ENCODE measurements around the gene PTAFR.

The PTAFR gene

DNA sequence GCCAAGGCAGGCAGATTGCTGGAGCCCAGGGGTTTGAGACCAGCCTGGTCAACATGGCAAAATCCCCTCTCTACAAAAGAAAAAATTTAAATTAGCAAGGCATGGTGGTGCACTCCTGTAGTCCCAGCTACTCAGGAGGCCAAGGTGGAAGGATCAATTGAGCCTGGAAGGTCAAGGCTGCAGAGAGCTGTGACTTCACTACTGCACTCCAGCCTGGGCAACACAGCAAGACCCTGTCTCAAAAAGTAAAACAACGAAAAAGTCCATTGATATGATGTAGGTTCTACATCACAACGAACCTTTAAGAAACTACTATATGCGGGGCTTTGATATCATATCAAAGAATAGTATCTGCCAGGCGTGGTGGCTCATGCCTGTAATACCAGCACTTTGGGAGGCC is 20.9 kb downstream of the PTAFR start:
- WGBS: 97% methylated on average over 4 of the region's 4 CpGs
- Histone ChIP-seq H3K27me3 (ENCODE audit: control insufficient read depth in 1 of 2, insufficient read depth in 1 of 2, low read length in 2 of 2) (no peaks in the 10 kb centered on the region), H2BK15ac (ENCODE audit: low read depth, poor library complexity, severe bottlenecking) (no peak overlapping the region), H3K36me3 (ENCODE audit: control insufficient read depth in 1 of 2, insufficient read depth in 2 of 2, low read depth in 1 of 2, low read length in 2 of 2) (no peaks in the 10 kb centered on the region), H3K4me3 (ENCODE audit: insufficient read depth in 1 of 2, low read depth in 1 of 2, low read length in 2 of 2) (no peak overlapping the region), H4K91ac (ENCODE audit: low read length) (peak overlapping the region; percentile 47), H3K79me1 (replicated peaks; ENCODE audit: low read length, poor library complexity, severe bottlenecking) (no peaks in the 10 kb centered on the region), H3K4me2 (ENCODE audit: low read length, poor library complexity, severe bottlenecking) (no peak overlapping the region), H3K9ac (ENCODE audit: low read length) (no peak overlapping the region), H3K14ac (ENCODE audit: low read length in 2 of 2) (no peak overlapping the region), H3K4ac (ENCODE audit: low read depth in 1 of 2, low read length in 2 of 2) (no peak overlapping the region), H2BK12ac (ENCODE audit: low read length in 2 of 2) (no peak overlapping the region), H2AFZ (ENCODE audit: low read depth, low read length) (no peak overlapping the region), H3K4me1 (ENCODE audit: control insufficient read depth, insufficient read depth, low read depth, low read length) (peaks cover 1% of the 10 kb centered on the region), H2BK120ac (ENCODE audit: low read depth, low read length) (no peak overlapping the region), H3K18ac (ENCODE audit: low read depth in 1 of 2, low read length in 2 of 2) (no peak overlapping the region), H4K8ac (ENCODE audit: low read length) (no peak overlapping the region), H3K27ac (ENCODE audit: low read length, poor library complexity, severe bottlenecking) (no peak overlapping the region), H2AK5ac (ENCODE audit: low read length, severe bottlenecking) (no peak overlapping the region), H3K23ac (ENCODE audit: low read length in 2 of 2) (no peak overlapping the region), H3K9me3 (ENCODE audit: control insufficient read depth, low read length) (no peaks in the 10 kb centered on the region), H2BK5ac (ENCODE audit: low read depth, low read length, poor library complexity, severe bottlenecking) (no peak overlapping the region)
- DNase-seq: no peak

- H3K4me3 ChIP-seq (ENCODE audit: insufficient read depth in 1 of 2, low read depth in 1 of 2, low read length in 2 of 2): no peak overlapping the region
- H2AK5ac ChIP-seq (ENCODE audit: low read length, severe bottlenecking): no peak overlapping the region
- H3K14ac ChIP-seq (ENCODE audit: low read length in 2 of 2): no peak overlapping the region
- H2AFZ ChIP-seq (ENCODE audit: low read depth, low read length): no peak overlapping the region
- no peaks in the 10 kb centered on the region for H3K27me3 ChIP-seq (ENCODE audit: control insufficient read depth in 1 of 2, insufficient read depth in 1 of 2, low read length in 2 of 2)
- no peak overlapping the region for H3K23ac ChIP-seq (ENCODE audit: low read length in 2 of 2)
- no peak overlapping the region for H2BK5ac ChIP-seq (ENCODE audit: low read depth, low read length, poor library complexity, severe bottlenecking)
- no peak overlapping the region for H3K4me2 ChIP-seq (ENCODE audit: low read length, poor library complexity, severe bottlenecking)
- no peaks in the 10 kb centered on the region for H3K79me1 ChIP-seq (replicated peaks; ENCODE audit: low read length, poor library complexity, severe bottlenecking)
- WGBS: 88% methylated on average over 9 of the region's 9 CpGs
- H3K36me3 ChIP-seq (ENCODE audit: control insufficient read depth in 1 of 2, insufficient read depth in 2 of 2, low read depth in 1 of 2, low read length in 2 of 2): no peaks in the 10 kb centered on the region
- H3K18ac ChIP-seq (ENCODE audit: low read depth in 1 of 2, low read length in 2 of 2): no peak overlapping the region
- H3K9me3 ChIP-seq (ENCODE audit: control insufficient read depth, low read length): no peaks in the 10 kb centered on the region
- peaks cover 1% of the 10 kb centered on the region for H3K4me1 ChIP-seq (ENCODE audit: control insufficient read depth, insufficient read depth, low read depth, low read length)
- H3K9ac ChIP-seq (ENCODE audit: low read length): no peak overlapping the region
- no peak overlapping the region for H3K27ac ChIP-seq (ENCODE audit: low read length, poor library complexity, severe bottlenecking)
- no peak overlapping the region for H2BK120ac ChIP-seq (ENCODE audit: low read depth, low read length)
- H4K8ac ChIP-seq (ENCODE audit: low read length): no peak overlapping the region
- H2BK12ac ChIP-seq (ENCODE audit: low read length in 2 of 2): no peak overlapping the region
- peak overlapping the region in 1 of 2 experiments; percentile 72 for H3K4ac ChIP-seq (ENCODE audit: low read depth in 1 of 2, low read length in 2 of 2)
- no peak overlapping the region for H4K91ac ChIP-seq (ENCODE audit: low read length)
- no peak for DNase-seq
- peak overlapping the region; percentile 37 for H2BK15ac ChIP-seq (ENCODE audit: low read depth, poor library complexity, severe bottlenecking)
These were observed 22.4 kb downstream of the PTAFR start for GRCh38 chr1:28154078-28154594.

DNA sequence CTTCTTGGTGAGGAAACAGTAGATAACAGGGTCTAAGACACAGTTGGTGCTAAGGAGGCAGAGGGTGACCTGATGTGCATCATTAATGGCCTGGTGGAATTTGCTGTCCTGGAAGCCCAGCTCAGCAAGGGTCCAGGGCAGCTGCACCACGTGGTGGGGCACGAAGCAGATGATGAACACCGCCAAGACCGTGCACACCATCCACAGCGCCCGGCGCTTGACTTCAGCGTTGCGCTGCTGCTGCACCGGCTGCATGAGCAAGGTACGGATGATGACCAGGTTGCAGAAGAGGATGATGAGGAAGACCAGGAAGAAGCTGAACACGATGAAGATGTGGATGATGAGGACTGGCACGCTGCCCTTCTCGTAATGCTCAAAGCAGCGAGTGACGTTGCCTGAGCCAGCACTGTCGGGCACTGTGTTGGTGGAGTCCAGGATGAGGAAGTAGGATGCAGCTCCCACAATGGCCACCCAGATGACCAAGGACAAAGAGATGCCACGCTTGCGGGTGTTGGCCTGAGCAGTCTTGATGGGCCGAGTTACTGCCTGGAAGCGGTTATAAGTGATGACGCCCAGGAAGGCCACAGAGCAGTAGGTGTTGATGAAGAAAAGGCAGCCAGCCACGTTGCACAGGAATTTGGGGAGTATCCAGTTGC is 26.2 kb downstream of the PTAFR start:
- Histone ChIP-seq H2AK5ac (ENCODE audit: low read length, severe bottlenecking) (no peak overlapping the region), H3K4me1 (ENCODE audit: control insufficient read depth, insufficient read depth, low read depth, low read length) (no peaks in the 10 kb centered on the region), H4K8ac (ENCODE audit: low read length) (no peak overlapping the region), H3K36me3 (ENCODE audit: control insufficient read depth in 1 of 2, insufficient read depth in 2 of 2, low read depth in 1 of 2, low read length in 2 of 2) (no peaks in the 10 kb centered on the region), H3K23ac (ENCODE audit: low read length in 2 of 2) (no peak overlapping the region), H3K4me2 (ENCODE audit: low read length, poor library complexity, severe bottlenecking) (no peak overlapping the region), H3K9ac (ENCODE audit: low read length) (no peak overlapping the region), H2BK120ac (ENCODE audit: low read depth, low read length) (no peak overlapping the region), H3K18ac (ENCODE audit: low read depth in 1 of 2, low read length in 2 of 2) (no peak overlapping the region), H3K9me3 (ENCODE audit: control insufficient read depth, low read length) (no peaks in the 10 kb centered on the region), H3K79me1 (replicated peaks; ENCODE audit: low read length, poor library complexity, severe bottlenecking) (no peaks in the 10 kb centered on the region), H4K91ac (ENCODE audit: low read length) (no peak overlapping the region), H2BK5ac (ENCODE audit: low read depth, low read length, poor library complexity, severe bottlenecking) (no peak overlapping the region), H3K4ac (ENCODE audit: low read depth in 1 of 2, low read length in 2 of 2) (no peak overlapping the region), H2BK12ac (ENCODE audit: low read length in 2 of 2) (no peak overlapping the region), H2BK15ac (ENCODE audit: low read depth, poor library complexity, severe bottlenecking) (no peak overlapping the region), H3K27ac (ENCODE audit: low read length, poor library complexity, severe bottlenecking) (no peak overlapping the region), H3K4me3 (ENCODE audit: insufficient read depth in 1 of 2, low read depth in 1 of 2, low read length in 2 of 2) (no peak overlapping the region), H3K14ac (ENCODE audit: low read length in 2 of 2) (no peak overlapping the region), H2AFZ (ENCODE audit: low read depth, low read length) (no peak overlapping the region), H3K27me3 (ENCODE audit: control insufficient read depth in 1 of 2, insufficient read depth in 1 of 2, low read length in 2 of 2) (no peaks in the 10 kb centered on the region)
- DNase-seq: no peak
- WGBS: 94% methylated on average over 23 of the region's 23 CpGs

DNA sequence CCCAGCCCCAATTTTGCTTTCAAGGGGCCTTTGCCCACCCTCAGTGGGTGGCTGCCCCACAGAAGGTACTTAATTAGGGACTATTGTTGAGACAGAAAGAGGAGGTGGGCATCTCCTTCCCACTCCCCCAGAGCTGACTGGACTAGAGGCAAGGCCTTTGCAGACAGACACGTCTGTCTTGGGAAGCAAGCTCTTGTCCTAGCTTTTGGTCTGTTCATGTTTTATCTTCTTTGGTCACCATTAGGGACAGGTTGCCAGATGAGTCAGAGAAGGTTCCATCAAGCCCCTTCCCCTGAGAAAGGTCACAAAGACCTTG is 27.7 kb downstream of the PTAFR start:
- Histone ChIP-seq H3K4ac (ENCODE audit: low read depth in 1 of 2, low read length in 2 of 2) (no peak overlapping the region), H3K36me3 (ENCODE audit: control insufficient read depth in 1 of 2, insufficient read depth in 2 of 2, low read depth in 1 of 2, low read length in 2 of 2) (no peaks in the 10 kb centered on the region), H3K79me1 (replicated peaks; ENCODE audit: low read length, poor library complexity, severe bottlenecking) (no peaks in the 10 kb centered on the region), H2BK120ac (ENCODE audit: low read depth, low read length) (no peak overlapping the region), H4K91ac (ENCODE audit: low read length) (no peak overlapping the region), H2BK12ac (ENCODE audit: low read length in 2 of 2) (no peak overlapping the region), H3K18ac (ENCODE audit: low read depth in 1 of 2, low read length in 2 of 2) (no peak overlapping the region), H3K23ac (ENCODE audit: low read length in 2 of 2) (no peak overlapping the region), H3K27me3 (ENCODE audit: control insufficient read depth in 1 of 2, insufficient read depth in 1 of 2, low read length in 2 of 2) (no peaks in the 10 kb centered on the region), H3K4me2 (ENCODE audit: low read length, poor library complexity, severe bottlenecking) (no peak overlapping the region), H3K27ac (ENCODE audit: low read length, poor library complexity, severe bottlenecking) (no peak overlapping the region), H2BK5ac (ENCODE audit: low read depth, low read length, poor library complexity, severe bottlenecking) (no peak overlapping the region), H3K4me1 (ENCODE audit: control insufficient read depth, insufficient read depth, low read depth, low read length) (peaks cover 2% of the 10 kb centered on the region), H3K9me3 (ENCODE audit: control insufficient read depth, low read length) (no peaks in the 10 kb centered on the region), H4K8ac (ENCODE audit: low read length) (no peak overlapping the region), H3K14ac (ENCODE audit: low read length in 2 of 2) (no peak overlapping the region), H2BK15ac (ENCODE audit: low read depth, poor library complexity, severe bottlenecking) (no peak overlapping the region), H2AK5ac (ENCODE audit: low read length, severe bottlenecking) (no peak overlapping the region), H2AFZ (ENCODE audit: low read depth, low read length) (no peak overlapping the region), H3K9ac (ENCODE audit: low read length) (no peak overlapping the region), H3K4me3 (ENCODE audit: insufficient read depth in 1 of 2, low read depth in 1 of 2, low read length in 2 of 2) (no peak overlapping the region)
- no peak for DNase-seq
- 80% methylated on average over 1 of the region's 1 CpG for whole genome bisulfite sequencing
